Cardiac fibroblast (primary cell): ENCODE results near the gene ZNF77.

Experiments used
- DNase-seq, 2 donors: peaks; one replicate each; pipeline versions ENCODE4 v3.0.0 to v3.0.0-alpha.2; 2010; ENCODE audit warnings: low read depth in 2 of 2
- H3K4me3 ChIP-seq, 2 donors: replicated peaks in 1 of 2; 1 replicate in 1 of 2; 2 replicates in 1 of 2; pipeline ENCODE4 v1.5.1; 2011; ENCODE audit warnings: low read depth in 2 of 2, low read length in 2 of 2, mild to moderate bottlenecking in 2 of 2, moderate library complexity in 1 of 2
- CTCF ChIP-seq: IDR thresholded peaks from one replicate; pipeline ENCODE4 v1.5.1; 2011; ENCODE audit warnings: low read depth, mild to moderate bottlenecking, low read length, inconsistent platforms

ZNF77 gene

GRCh38 chr19:2962018-2962670 lies 17.4 kb upstream of the ZNF77 start:
- no peak overlapping the region for H3K4me3 ChIP-seq
- TF ChIP-seq CTCF = peak; percentile 64
- peak; percentile 81 to 92 for DNase-seq

- no peak for DNase-seq
- H3K4me3 ChIP-seq = no peak overlapping the region
- TF ChIP-seq CTCF = no peak
Observed at GRCh38 chr19:2960120-2960519, 15.3 kb upstream of the ZNF77 start.

- no peak overlapping the region for H3K4me3 ChIP-seq
- TF ChIP-seq CTCF = no peak
- DNase-seq = no peak
Observed at GRCh38 chr19:2957160-2957559, 12.4 kb upstream of the ZNF77 start.

DNA sequence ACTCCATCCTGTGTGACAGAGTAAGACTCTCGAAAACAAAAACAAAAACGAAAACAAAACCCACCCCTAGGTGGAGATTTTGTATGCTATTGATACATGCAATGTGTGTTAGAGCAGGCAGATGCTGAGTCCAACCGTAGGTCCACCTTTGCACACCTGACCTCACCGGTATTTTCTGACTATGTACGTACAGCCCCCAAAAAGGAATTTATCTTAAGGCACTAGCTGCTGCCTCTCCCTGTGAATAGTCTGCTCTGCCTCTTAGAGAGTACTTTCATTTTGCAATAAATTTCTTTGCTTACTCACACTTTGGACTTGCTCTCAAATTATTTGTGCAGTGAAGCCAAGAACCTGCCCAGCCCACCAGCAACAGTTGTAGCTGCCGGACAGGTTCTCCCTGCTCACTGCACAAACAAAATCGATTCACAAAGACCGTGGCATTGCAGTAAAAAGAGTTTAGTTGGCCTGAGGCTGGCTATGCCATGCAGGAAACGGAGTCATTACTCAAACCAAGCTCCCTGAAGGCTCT lies 8.2 kb upstream of the ZNF77 start:
- no peak overlapping the region for H3K4me3 ChIP-seq
- peak in 1 of 2 donors; percentile 32 for DNase-seq
- no peak for TF ChIP-seq CTCF

GRCh38 chr19:2950286-2951124 lies 5.7 kb upstream of the ZNF77 start:
- DNase-seq = peak; percentile 100
- TF ChIP-seq CTCF = no peak
- peak overlapping the region; percentile 73 to 85 for H3K4me3 ChIP-seq

- H3K4me3 ChIP-seq = peak overlapping the region; percentile 73 to 85
- DNase-seq = peak in 1 of 2 donors; percentile 79
Observed at GRCh38 chr19:2949939-2950285, 5.1 kb upstream of the ZNF77 start.

More at GRCh38 chr19:2949939-2950285, 5.1 kb upstream of the ZNF77 start:
- TF ChIP-seq CTCF = no peak
